Tibial nerve (tissue), 4 donors: Measurements from ENCODE around the gene LYRM4. TPM values are rescaled to one million over a fixed set of nuclear protein-coding genes. Genes with fewer than 3 reads are reported as not detected.

Experiments
- DNase-seq, 2 donors: peaks; one replicate each; pipeline ENCODE4 v3.0.0-alpha.2; 2019; ENCODE audit warnings: low spot score in 2 of 2
- H3K27ac ChIP-seq, 4 donors: fragments of 200-600 bp; sonication (generic) in 3 of 4; one replicate each; pipeline ENCODE4 v1.5.1; 2017 to 2019; ENCODE audit warnings: mild to moderate bottlenecking in 1 of 4
- H3K27me3 ChIP-seq, 2 donors: fragments of 200-600 bp; sonication (generic) in 1 of 2; one replicate each; pipeline versions ENCODE4 v1.5.1 to v1.6.0; 2017 to 2019
- H3K36me3 ChIP-seq, 3 donors: fragments of 200-600 bp; sonication (generic); one replicate each; pipeline ENCODE4 v1.5.1; 2018 to 2019
- H3K4me1 ChIP-seq, 4 donors: fragments of 200-600 bp; sonication (generic) in 3 of 4; one replicate each; pipeline ENCODE4 v1.5.1; 2017 to 2019
- H3K4me3 ChIP-seq, 4 donors: fragments of 200-600 bp; sonication (generic) in 3 of 4; one replicate each; pipeline ENCODE4 v1.5.1; 2017 to 2019; ENCODE audit warnings: mild to moderate bottlenecking in 1 of 4, moderate library complexity in 1 of 4
- H3K9me3 ChIP-seq, 4 donors: fragments of 200-600 bp; sonication (generic) in 3 of 4; one replicate each; pipeline ENCODE4 v1.5.1; 2017 to 2019
- EP300 ChIP-seq, 2 donors: sonication (generic); formaldehyde crosslinking; IDR thresholded peaks; one replicate each; pipeline ENCODE4 v1.6.1; 2017; ENCODE audit warnings: antibody characterized with exemption in 2 of 2, mild to moderate bottlenecking in 1 of 2
- POLR2A ChIP-seq, 2 donors: fragments of 450-650 bp; IDR thresholded peaks; one replicate each; pipeline ENCODE4 v1.6.1; 2017; ENCODE audit warnings: antibody characterized with exemption in 2 of 2, mild to moderate bottlenecking in 2 of 2, moderate library complexity in 2 of 2
- whole genome bisulfite sequencing, 2 donors: methylation state at CpG; one replicate each; pipeline ENCODE4 v1.1.5; 2018; 5-methylcytosine and 5-hydroxymethylcytosine counted together
- total RNA-seq, 4 donors: library from RNA; depleted of rRNA; stranded (reverse); fragments of >200 nt; gene quantifications; one replicate each; pipeline ENCODE4 v1.1.0, GENCODE V29; 2016
- TF ChIP-seq, protein P1 (sequence below), 5 experiments: fragments of 200-600 bp in 3 of 5; fragments of 450-650 bp in 2 of 5; sonication (generic) in 3 of 5; IDR thresholded peaks; one replicate each; pipeline ENCODE4 v1.5.1; 2016 to 2019; ENCODE audit warnings: antibody characterized with exemption in 5 of 5, mild to moderate bottlenecking in 3 of 5, moderate library complexity in 2 of 5

The LYRM4 gene
- total RNA-seq, 4 donors from 2014 or later = 21.8 to 31.0 (median 27.4) TPM

DNA sequence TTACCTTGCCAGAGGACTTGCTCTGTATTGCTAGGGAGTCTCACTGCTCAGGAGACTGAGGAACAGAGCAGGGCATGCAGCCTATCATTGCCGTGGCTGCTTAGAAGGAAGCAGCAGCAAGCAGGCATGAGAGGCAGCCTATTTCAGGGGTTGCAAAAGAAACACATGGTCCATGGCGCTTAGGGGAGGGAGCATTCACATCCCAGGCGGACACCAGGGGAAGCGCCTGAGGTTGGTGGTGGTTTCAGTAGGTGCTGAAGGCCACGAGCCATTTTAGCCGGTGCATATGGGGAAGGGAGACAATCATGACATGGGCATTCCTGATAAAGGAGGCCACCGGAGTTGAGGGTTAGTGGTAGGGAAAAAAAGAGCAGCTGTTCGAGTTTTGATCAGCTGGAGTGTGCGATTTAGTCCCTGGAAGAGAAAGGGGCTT, 21.5 kb upstream of the LYRM4 start:
- Histone ChIP-seq H3K9me3 (no peaks in the 10 kb centered on the region), H3K27me3 (no peaks in the 10 kb centered on the region), H3K4me3 (no peak overlapping the region), H3K4me1 (peaks cover 0 to 5% (median 0%) of the 10 kb centered on the region in 4 donors), H3K27ac (no peak overlapping the region), H3K36me3 (peaks cover 0 to 6% (median 0%) of the 10 kb centered on the region in 3 donors)
- WGBS, 2 donors = 83 to 84% methylated on average over 9 of the region's 9 CpGs
- TF ChIP-seq EP300 (IDR thresholded peaks at IDR 0.05) (no peak), POLR2A (IDR thresholded peaks at IDR 0.05) (no peak)
- TF ChIP-seq, protein P1, sequence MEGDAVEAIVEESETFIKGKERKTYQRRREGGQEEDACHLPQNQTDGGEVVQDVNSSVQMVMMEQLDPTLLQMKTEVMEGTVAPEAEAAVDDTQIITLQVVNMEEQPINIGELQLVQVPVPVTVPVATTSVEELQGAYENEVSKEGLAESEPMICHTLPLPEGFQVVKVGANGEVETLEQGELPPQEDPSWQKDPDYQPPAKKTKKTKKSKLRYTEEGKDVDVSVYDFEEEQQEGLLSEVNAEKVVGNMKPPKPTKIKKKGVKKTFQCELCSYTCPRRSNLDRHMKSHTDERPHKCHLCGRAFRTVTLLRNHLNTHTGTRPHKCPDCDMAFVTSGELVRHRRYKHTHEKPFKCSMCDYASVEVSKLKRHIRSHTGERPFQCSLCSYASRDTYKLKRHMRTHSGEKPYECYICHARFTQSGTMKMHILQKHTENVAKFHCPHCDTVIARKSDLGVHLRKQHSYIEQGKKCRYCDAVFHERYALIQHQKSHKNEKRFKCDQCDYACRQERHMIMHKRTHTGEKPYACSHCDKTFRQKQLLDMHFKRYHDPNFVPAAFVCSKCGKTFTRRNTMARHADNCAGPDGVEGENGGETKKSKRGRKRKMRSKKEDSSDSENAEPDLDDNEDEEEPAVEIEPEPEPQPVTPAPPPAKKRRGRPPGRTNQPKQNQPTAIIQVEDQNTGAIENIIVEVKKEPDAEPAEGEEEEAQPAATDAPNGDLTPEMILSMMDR (IDR thresholded peaks at IDR 0.05) = no peak
- DNase-seq = no peak

DNA sequence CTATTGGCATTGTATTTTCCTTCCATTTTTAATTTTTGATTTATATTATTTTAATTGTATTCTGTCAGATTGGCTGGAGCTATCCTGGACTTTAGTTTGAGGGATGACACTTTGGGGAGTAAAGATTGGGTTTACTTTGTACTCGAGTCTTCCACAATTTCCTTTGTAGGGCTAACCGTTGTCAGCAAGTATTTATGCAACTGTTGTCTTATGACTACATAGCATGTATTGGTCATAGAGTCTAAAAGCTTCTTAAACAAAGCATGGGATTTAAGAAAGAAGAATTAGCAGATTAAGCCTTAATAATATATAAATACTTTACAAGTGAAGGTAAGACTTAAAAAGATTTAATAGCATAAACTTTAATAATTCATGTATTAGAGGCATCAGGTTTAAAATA, 20.2 kb upstream of the LYRM4 start:
- 63 to 80% methylated on average over 2 of the region's 2 CpGs for WGBS, 2 donors
- TF ChIP-seq EP300 (IDR thresholded peaks at IDR 0.05) = no peak
- TF ChIP-seq POLR2A (IDR thresholded peaks at IDR 0.05) = no peak
- TF ChIP-seq, protein P1 (IDR thresholded peaks at IDR 0.05) = no peak
- Histone ChIP-seq H3K27ac (no peak overlapping the region), H3K27me3 (no peaks in the 10 kb centered on the region), H3K4me1 (no peaks in the 10 kb centered on the region), H3K9me3 (no peaks in the 10 kb centered on the region), H3K36me3 (peaks cover 0 to 6% (median 0%) of the 10 kb centered on the region in 3 donors), H3K4me3 (no peak overlapping the region)
- DNase-seq = no peak

DNA sequence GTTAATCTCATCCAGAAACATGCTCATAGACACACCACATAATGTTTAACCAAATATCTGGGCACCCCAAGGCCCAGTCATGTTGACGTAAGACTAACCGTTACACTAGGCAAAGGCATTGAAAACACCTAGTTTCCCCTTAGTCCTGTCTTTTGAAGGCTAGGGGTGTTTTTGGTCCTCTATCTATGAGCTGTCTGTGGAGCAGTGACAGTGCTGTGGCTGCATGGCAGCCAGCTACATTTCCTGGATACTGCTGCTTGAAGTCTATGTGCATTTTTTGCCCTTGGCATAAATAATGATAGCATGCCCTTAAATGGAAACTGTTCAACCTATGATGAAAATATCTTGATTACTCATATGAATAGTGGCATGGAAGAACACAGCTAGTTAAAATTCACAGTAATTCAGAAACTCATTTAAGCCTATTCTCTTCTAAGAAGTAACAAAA, 19.2 kb upstream of the LYRM4 start:
- WGBS, 2 donors = 92 to 96% methylated on average over 2 of the region's 2 CpGs
- peaks cover 0 to 2% (median 0%) of the 10 kb centered on the region in 3 donors for H3K36me3 ChIP-seq
- H3K27ac ChIP-seq = no peak overlapping the region
- no peak overlapping the region for H3K4me3 ChIP-seq
- H3K27me3 ChIP-seq = no peaks in the 10 kb centered on the region
- H3K4me1 ChIP-seq = no peaks in the 10 kb centered on the region
- H3K9me3 ChIP-seq = no peaks in the 10 kb centered on the region
- no peak for DNase-seq
- no peak for TF ChIP-seq EP300 (IDR thresholded peaks at IDR 0.05)

DNA sequence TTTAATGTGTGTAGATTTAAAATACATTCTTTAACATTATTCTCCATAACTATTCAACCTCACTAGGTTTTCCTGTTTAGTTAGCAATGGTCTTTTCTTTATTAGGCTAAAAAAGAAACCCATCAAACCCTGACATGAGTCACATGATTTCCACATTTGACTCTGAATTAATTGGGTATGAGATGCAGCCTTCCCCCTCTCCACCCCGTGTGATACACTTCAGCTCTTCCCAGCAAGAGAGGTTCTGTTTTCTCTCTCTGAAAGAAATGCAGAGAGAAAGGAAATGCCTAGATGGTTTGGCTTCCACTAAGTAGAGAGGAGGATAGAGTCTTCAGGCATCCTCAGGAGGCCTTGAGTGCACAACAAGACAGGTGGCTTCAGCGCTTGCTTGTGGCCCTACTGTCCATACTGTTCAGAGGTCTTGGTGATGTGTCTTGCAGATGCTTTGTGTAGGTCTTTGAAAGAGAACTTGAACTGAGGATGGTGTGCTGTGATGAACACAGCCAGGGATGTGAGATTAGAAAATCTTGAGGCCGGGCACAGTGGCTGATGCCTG, 17.9 kb upstream of the LYRM4 start:
- Histone ChIP-seq H3K36me3 (no peaks in the 10 kb centered on the region), H3K27me3 (no peaks in the 10 kb centered on the region), H3K4me1 (no peaks in the 10 kb centered on the region), H3K9me3 (no peaks in the 10 kb centered on the region), H3K27ac (no peak overlapping the region), H3K4me3 (no peak overlapping the region)
- 83 to 86% methylated on average over 3 of the region's 3 CpGs for WGBS, 2 donors
- TF ChIP-seq EP300 (IDR thresholded peaks at IDR 0.05) (no peak), POLR2A (IDR thresholded peaks at IDR 0.05) (no peak)
- TF ChIP-seq, protein P1 (IDR thresholded peaks at IDR 0.05) = no peak
- DNase-seq = no peak

DNA sequence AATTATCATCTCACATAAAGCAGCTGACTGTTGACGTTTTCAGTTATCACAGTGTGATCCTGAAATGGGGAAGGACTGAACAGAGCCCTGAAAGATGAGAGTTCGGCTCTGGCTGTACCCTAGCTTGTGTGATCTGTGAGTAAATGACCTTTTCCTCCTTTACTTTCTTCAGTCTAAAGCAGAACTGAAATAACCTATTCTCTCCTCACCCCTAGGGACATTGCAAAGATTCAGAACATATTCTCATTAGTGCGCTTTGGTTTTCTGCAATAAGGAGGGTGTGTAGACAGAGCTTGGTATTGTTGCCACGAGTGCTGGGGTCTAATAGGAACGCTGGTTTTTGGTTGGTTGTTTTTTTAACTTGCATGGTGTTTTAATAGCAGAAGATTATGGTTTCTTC, 17.3 kb upstream of the LYRM4 start:
- no peaks in the 10 kb centered on the region for H3K36me3 ChIP-seq

More for the DNA sequence above, 17.3 kb upstream of the LYRM4 start:
- Histone ChIP-seq H3K9me3 (no peaks in the 10 kb centered on the region), H3K27ac (no peak overlapping the region), H3K4me3 (no peak overlapping the region), H3K4me1 (no peaks in the 10 kb centered on the region), H3K27me3 (no peaks in the 10 kb centered on the region)
- TF ChIP-seq EP300 (IDR thresholded peaks at IDR 0.05) (no peak), POLR2A (IDR thresholded peaks at IDR 0.05) (no peak)
- TF ChIP-seq, protein P1 (IDR thresholded peaks at IDR 0.05) = no peak
- WGBS, 2 donors = 64% methylated on average over 5 of the region's 5 CpGs
- no peak for DNase-seq
